CD4-positive, CD25-positive, alpha-beta regulatory T cell (primary cell): ENCODE measurements around the gene PYGB. TPM values are rescaled to one million over a fixed set of nuclear protein-coding genes. Genes with fewer than 3 reads are reported as not detected.

Experiments
- ATAC-seq, 2 donors: fragments of 150-1000 bp; cut with Tn5 transposase; one replicate each; pipeline ENCODE4 v1.10.0; 2021; ENCODE audit warnings: low read depth in 2 of 2, moderate number of reproducible peaks in 2 of 2, moderate library complexity in 1 of 2
- DNase-seq, 3 donors: peaks; one replicate each; pipeline versions ENCODE4 v3.0.0 to v3.0.0-alpha.2; 2012 to 2022; ENCODE audit warnings: mixed read lengths in 1 of 3
- H3K27ac ChIP-seq: one replicate; pipeline ENCODE4 v1.7.0; 2013; ENCODE audit warnings: mild to moderate bottlenecking, low read length; ENCODE audit not compliant: insufficient read depth, poor library complexity, severe bottlenecking
- H3K27me3 ChIP-seq: one replicate; pipeline ENCODE4 v1.7.0; 2013; ENCODE audit warnings: low read length; ENCODE audit not compliant: control insufficient read depth, insufficient read depth
- H3K36me3 ChIP-seq: one replicate; pipeline ENCODE4 v1.7.0; 2013; ENCODE audit warnings: mild to moderate bottlenecking, low read length, moderate library complexity; ENCODE audit not compliant: control insufficient read depth, insufficient read depth
- H3K4me1 ChIP-seq: 2 replicates; pipeline ENCODE4 v1.7.0; 2013; ENCODE audit warnings: mild to moderate bottlenecking, low read length; ENCODE audit not compliant: insufficient read depth, control insufficient read depth, poor library complexity, severe bottlenecking
- H3K4me3 ChIP-seq: one replicate; pipeline ENCODE4 v1.7.0; 2013; ENCODE audit warnings: low read depth, mild to moderate bottlenecking, low read length, moderate library complexity
- H3K9me3 ChIP-seq, 2 experiments: 1 replicate in 1 of 2; 2 replicates in 1 of 2; pipeline ENCODE4 v1.7.0; 2013; ENCODE audit warnings: low read length in 2 of 2, mild to moderate bottlenecking in 1 of 2, moderate library complexity in 1 of 2; ENCODE audit not compliant: control insufficient read depth in 2 of 2
- H3K27ac Mint-ChIP-seq, 3 donors: one replicate each; pipeline ENCODE4 v1.8.0; 2020 to 2022; ENCODE audit warnings: mild to moderate bottlenecking in 3 of 3, mixed read lengths in 3 of 3, moderate library complexity in 2 of 3
- H3K27me3 Mint-ChIP-seq: one replicate; pipeline ENCODE4 v1.8.0; 2022; ENCODE audit warnings: mild to moderate bottlenecking, mixed read lengths
- H3K36me3 Mint-ChIP-seq: one replicate; pipeline ENCODE4 v1.8.0; 2020; ENCODE audit warnings: mixed read lengths
- H3K4me1 Mint-ChIP-seq, 4 donors: one replicate each; pipeline ENCODE4 v1.8.0; 2020 to 2022; ENCODE audit warnings: mixed read lengths in 4 of 4, mild to moderate bottlenecking in 1 of 4
- H3K4me3 Mint-ChIP-seq, 4 donors: one replicate each; pipeline ENCODE4 v1.8.0; 2020 to 2022; ENCODE audit warnings: mild to moderate bottlenecking in 4 of 4, mixed read lengths in 4 of 4, moderate library complexity in 3 of 4
- H3K9me3 Mint-ChIP-seq, 7 donors: one replicate each; pipeline ENCODE4 v1.8.0; 2020 to 2022; ENCODE audit warnings: mixed read lengths in 7 of 7, mild to moderate bottlenecking in 3 of 7, moderate library complexity in 2 of 7
- polyA plus RNA-seq, 4 donors: library from polyadenylated mRNA; unstranded; fragments of 300-500 nt; fragmentation: Illumina TruSeq; gene quantifications; one replicate each; pipeline ENCODE4 v1.2.3, GENCODE V29; 2021
- total RNA-seq: library from RNA; stranded (reverse); gene quantifications from one replicate; pipeline ENCODE4 v1.2.3, GENCODE V29; 2022

The PYGB gene
- total and polyA plus RNA-seq, 5 donors from 2014 or later, result 37.2 to 64.6 (median 45.4) TPM

GRCh38 chr20:25300496-25301170, 52.7 kb downstream of the PYGB start:
- H3K27me3 Mint-ChIP-seq, result no peaks in the 10 kb centered on the region
- H3K4me3 Mint-ChIP-seq, result no peak overlapping the region
- Histone ChIP-seq H3K4me1 (no peaks in the 10 kb centered on the region), H3K9me3 (no peaks in the 10 kb centered on the region), H3K27ac (no peak overlapping the region), H3K27me3 (no peaks in the 10 kb centered on the region), H3K4me3 (no peak overlapping the region), H3K36me3 (peaks cover 23% of the 10 kb centered on the region)
- H3K36me3 Mint-ChIP-seq, result peaks cover 4% of the 10 kb centered on the region
- H3K4me1 Mint-ChIP-seq, result peaks cover 0 to 6% (median 0%) of the 10 kb centered on the region in 4 donors
- no peaks in the 10 kb centered on the region for H3K9me3 Mint-ChIP-seq
- no peak for ATAC-seq
- peak overlapping the region in 1 of 3 donors; percentile 42 for H3K27ac Mint-ChIP-seq
- DNase-seq, result no peak

- no peak overlapping the region for H3K4me3 Mint-ChIP-seq
- Histone ChIP-seq H3K4me3 (no peak overlapping the region), H3K27me3 (no peaks in the 10 kb centered on the region), H3K4me1 (no peaks in the 10 kb centered on the region), H3K27ac (no peak overlapping the region), H3K36me3 (peaks cover 23% of the 10 kb centered on the region), H3K9me3 (no peaks in the 10 kb centered on the region)
- H3K27me3 Mint-ChIP-seq, result no peaks in the 10 kb centered on the region
- peaks cover 4% of the 10 kb centered on the region for H3K36me3 Mint-ChIP-seq
- H3K27ac Mint-ChIP-seq, result peak overlapping the region in 2 of 3 donors; percentile 42 to 79
- no peaks in the 10 kb centered on the region for H3K9me3 Mint-ChIP-seq
- ATAC-seq (no peak), DNase-seq (no peak)
- peaks cover 0 to 3% (median 0%) of the 10 kb centered on the region in 4 donors for H3K4me1 Mint-ChIP-seq
These were observed 53.6 kb downstream of the PYGB start for GRCh38 chr20:25301357-25301920.

- Mint-ChIP-seq H3K27me3 (no peaks in the 10 kb centered on the region), H3K4me1 (peaks cover 0 to 3% (median 0%) of the 10 kb centered on the region in 4 donors), H3K9me3 (peaks cover 0 to 2% (median 0%) of the 10 kb centered on the region in 7 donors), H3K27ac (peak overlapping the region in 1 of 3 donors; percentile 46), H3K36me3 (peaks cover 7% of the 10 kb centered on the region), H3K4me3 (no peak overlapping the region)
- Histone ChIP-seq H3K36me3 (peaks cover 20% of the 10 kb centered on the region), H3K4me1 (no peaks in the 10 kb centered on the region), H3K9me3 (no peaks in the 10 kb centered on the region), H3K27ac (no peak overlapping the region), H3K4me3 (no peak overlapping the region), H3K27me3 (no peaks in the 10 kb centered on the region)
- DNase-seq, result no peak
- no peak for ATAC-seq
These were observed 54.7 kb downstream of the PYGB start for GRCh38 chr20:25302596-25302995.

- H3K4me1 Mint-ChIP-seq, result peaks cover 0 to 3% (median 0%) of the 10 kb centered on the region in 4 donors
- ATAC-seq, result no peak
These were observed 55.6 kb downstream of the PYGB start for GRCh38 chr20:25303292-25304024.

GRCh38 chr20:25304025-25304549, 56.2 kb downstream of the PYGB start:
- Mint-ChIP-seq H3K4me3 (no peak overlapping the region), H3K36me3 (peaks cover 7% of the 10 kb centered on the region), H3K27me3 (no peaks in the 10 kb centered on the region), H3K27ac (no peak overlapping the region), H3K9me3 (peaks cover 0 to 2% (median 0%) of the 10 kb centered on the region in 7 donors), H3K4me1 (peaks cover 0 to 3% (median 0%) of the 10 kb centered on the region in 4 donors)
- no peak for DNase-seq
- ATAC-seq, result peak in 1 of 2 donors; percentile 16
- H3K4me1 ChIP-seq, result no peaks in the 10 kb centered on the region
- H3K27me3 ChIP-seq, result no peaks in the 10 kb centered on the region
- no peaks in the 10 kb centered on the region for H3K9me3 ChIP-seq
- H3K27ac ChIP-seq, result no peak overlapping the region
- H3K4me3 ChIP-seq, result no peak overlapping the region
- H3K36me3 ChIP-seq, result peaks cover 20% of the 10 kb centered on the region

More at GRCh38 chr20:25303292-25304024, 55.6 kb downstream of the PYGB start:
- H3K36me3 ChIP-seq, result peaks cover 20% of the 10 kb centered on the region
- H3K9me3 ChIP-seq, result no peaks in the 10 kb centered on the region
- H3K36me3 Mint-ChIP-seq, result peaks cover 7% of the 10 kb centered on the region
- no peak overlapping the region for H3K4me3 ChIP-seq
- H3K27ac ChIP-seq, result no peak overlapping the region
- peaks cover 0 to 2% (median 0%) of the 10 kb centered on the region in 7 donors for H3K9me3 Mint-ChIP-seq
- H3K4me1 ChIP-seq, result no peaks in the 10 kb centered on the region
- no peaks in the 10 kb centered on the region for H3K27me3 ChIP-seq
- no peak for DNase-seq
- H3K27me3 Mint-ChIP-seq, result no peaks in the 10 kb centered on the region
- no peak overlapping the region for H3K4me3 Mint-ChIP-seq
- H3K27ac Mint-ChIP-seq, result peak overlapping the region in 1 of 3 donors; percentile 51

- no peaks in the 10 kb centered on the region for H3K9me3 ChIP-seq
- no peak overlapping the region for H3K4me3 ChIP-seq
- Mint-ChIP-seq H3K27me3 (no peaks in the 10 kb centered on the region), H3K4me3 (peak overlapping the region in 1 of 4 donors; percentile 65), H3K27ac (peak overlapping the region in 2 of 3 donors; percentile 46 to 68), H3K36me3 (peaks cover 9% of the 10 kb centered on the region), H3K9me3 (peaks cover 0 to 2% (median 0%) of the 10 kb centered on the region in 7 donors), H3K4me1 (peaks cover 8 to 15% (median 12%) of the 10 kb centered on the region in 4 donors)
- ATAC-seq (no peak), DNase-seq (no peak)
- peaks cover 16% of the 10 kb centered on the region for H3K4me1 ChIP-seq
- no peaks in the 10 kb centered on the region for H3K27me3 ChIP-seq
- no peak overlapping the region for H3K27ac ChIP-seq
- H3K36me3 ChIP-seq, result peaks cover 11% of the 10 kb centered on the region
These were observed 59.4 kb downstream of the PYGB start for GRCh38 chr20:25306991-25307903.

- Histone ChIP-seq H3K9me3 (no peaks in the 10 kb centered on the region), H3K4me3 (no peak overlapping the region), H3K36me3 (peaks cover 5% of the 10 kb centered on the region), H3K27me3 (no peaks in the 10 kb centered on the region), H3K27ac (no peak overlapping the region), H3K4me1 (peaks cover 16% of the 10 kb centered on the region)
- Mint-ChIP-seq H3K27me3 (no peaks in the 10 kb centered on the region), H3K4me3 (no peak overlapping the region), H3K4me1 (peaks cover 8 to 16% (median 13%) of the 10 kb centered on the region in 4 donors), H3K9me3 (peaks cover 0 to 2% (median 0%) of the 10 kb centered on the region in 7 donors), H3K27ac (peak overlapping the region in 1 of 3 donors; percentile 31), H3K36me3 (peaks cover 9% of the 10 kb centered on the region)
- no peak for DNase-seq
- ATAC-seq, result no peak
These were observed 60.2 kb downstream of the PYGB start for GRCh38 chr20:25308083-25308491.
